GM03348 (cell line): ENCODE results near the gene SHC2.
"Not testable (repeated sequence)": the region's sequence is repeated elsewhere in the genome, so short reads cannot be mapped to it uniquely, and the experiment has no call there.

ENCODE experiments used
- DNase-seq: peaks from one replicate; pipeline ENCODE4 v3.0.0; 2012; ENCODE audit warnings: low spot score

SHC2 gene

GRCh38 chr19:447064-447426 lies 13.8 kb downstream of the SHC2 start:
- DNase-seq: no peak

GRCh38 chr19:444677-445210 lies 16.1 kb downstream of the SHC2 start:
- DNase-seq: no peak

GRCh38 chr19:443005-443404 lies 17.8 kb downstream of the SHC2 start:
- no peak for DNase-seq

- DNase-seq: no peak
These were observed 18.7 kb downstream of the SHC2 start for GRCh38 chr19:442085-442484.

- no peak for DNase-seq
These were observed 19.5 kb downstream of the SHC2 start for GRCh38 chr19:441213-441836.

- DNase-seq: no peak
These were observed 20.2 kb downstream of the SHC2 start for GRCh38 chr19:440391-441212.

GRCh38 chr19:439167-439900 lies 21.5 kb downstream of the SHC2 start:
- DNase-seq: no peak

GRCh38 chr19:438416-438958 lies 22.3 kb downstream of the SHC2 start:
- no peak for DNase-seq

- no peak for DNase-seq
These were observed 23.8 kb downstream of the SHC2 start for GRCh38 chr19:437041-437440.

GRCh38 chr19:436413-436950 lies 24.4 kb downstream of the SHC2 start:
- no peak for DNase-seq

- no peak for DNase-seq
These were observed 25.0 kb downstream of the SHC2 start for GRCh38 chr19:435707-436412.

- no peak for DNase-seq
These were observed 25.7 kb downstream of the SHC2 start for GRCh38 chr19:435056-435706.

GRCh38 chr19:434152-434960 lies 26.5 kb downstream of the SHC2 start:
- no peak for DNase-seq

GRCh38 chr19:430701-431100 lies 30.1 kb downstream of the SHC2 start:
- no peak for DNase-seq

- no peak for DNase-seq
These were observed 32.7 kb downstream of the SHC2 start for GRCh38 chr19:428149-428548.

- DNase-seq: not testable (repeated sequence)
These were observed 33.2 kb downstream of the SHC2 start for GRCh38 chr19:427675-428074.

- no peak for DNase-seq
These were observed 33.9 kb downstream of the SHC2 start for GRCh38 chr19:426725-427445.

GRCh38 chr19:425056-425455 lies 35.8 kb downstream of the SHC2 start:
- no peak for DNase-seq

GRCh38 chr19:424546-424945 lies 36.3 kb downstream of the SHC2 start:
- DNase-seq: no peak
